Iris pigment epithelial cell (primary cell): ENCODE measurements around the gene HABP2.

Source experiments
- DNase-seq: peaks from one replicate; pipeline ENCODE4 v3.0.0-alpha.2; 2011; ENCODE audit warnings: low read depth

Gene HABP2

GRCh38 chr10:113557903-113558321 lies 5.1 kb downstream of the HABP2 start:
- DNase-seq = no peak

GRCh38 chr10:113560071-113560470 lies 7.2 kb downstream of the HABP2 start:
- no peak for DNase-seq

GRCh38 chr10:113561214-113561613 lies 8.4 kb downstream of the HABP2 start:
- no peak for DNase-seq

GRCh38 chr10:113562069-113562468 lies 9.2 kb downstream of the HABP2 start:
- DNase-seq = no peak

GRCh38 chr10:113562704-113563103 lies 9.9 kb downstream of the HABP2 start:
- DNase-seq = no peak

- peak; percentile 63 for DNase-seq
Measured at GRCh38 chr10:113563306-113564088, 10.6 kb downstream of the HABP2 start.

GRCh38 chr10:113565364-113565763 lies 12.5 kb downstream of the HABP2 start:
- DNase-seq = no peak

- DNase-seq = no peak
Measured at GRCh38 chr10:113566888-113567287, 14.0 kb downstream of the HABP2 start.

- no peak for DNase-seq
Measured at GRCh38 chr10:113569576-113569975, 16.7 kb downstream of the HABP2 start.

GRCh38 chr10:113572520-113573290 lies 19.9 kb downstream of the HABP2 start:
- DNase-seq = no peak

- no peak for DNase-seq
Measured at GRCh38 chr10:113573368-113573767, 20.5 kb downstream of the HABP2 start.

GRCh38 chr10:113576852-113577251 lies 24.0 kb downstream of the HABP2 start:
- peak; percentile 31 for DNase-seq

GRCh38 chr10:113578773-113579172 lies 25.9 kb downstream of the HABP2 start:
- DNase-seq = no peak

- DNase-seq = no peak
Measured at GRCh38 chr10:113581092-113581491, 28.2 kb downstream of the HABP2 start.

GRCh38 chr10:113583571-113583970 lies 30.7 kb downstream of the HABP2 start:
- DNase-seq = no peak

GRCh38 chr10:113585949-113586348 lies 33.1 kb downstream of the HABP2 start:
- no peak for DNase-seq

- DNase-seq = no peak
Measured at GRCh38 chr10:113589201-113589770, 36.4 kb downstream of the HABP2 start.

- DNase-seq = no peak
Measured at GRCh38 chr10:113590581-113590980, 37.7 kb downstream of the HABP2 start.

GRCh38 chr10:113592380-113592779 lies 39.5 kb downstream of the HABP2 start:
- no peak for DNase-seq

- DNase-seq = no peak
Measured at GRCh38 chr10:113594652-113595051, 41.8 kb downstream of the HABP2 start.

- DNase-seq = no peak
Measured at GRCh38 chr10:113600569-113600968, 47.7 kb downstream of the HABP2 start.

GRCh38 chr10:113603057-113603777 lies 50.4 kb downstream of the HABP2 start:
- DNase-seq = no peak
